Suprapubic skin (tissue), 3 donors: ENCODE measurements around the gene MOCS2.

ENCODE experiments used
- CTCF ChIP-seq, 2 donors: fragments of 200-600 bp in 1 of 2; fragments of 450-650 bp in 1 of 2; sonication (generic) in 1 of 2; IDR thresholded peaks; one replicate each; pipeline ENCODE4 v1.5.1; 2016 to 2019; ENCODE audit warnings: antibody characterized with exemption in 2 of 2, mild to moderate bottlenecking in 1 of 2, moderate library complexity in 1 of 2
- POLR2AphosphoS5 ChIP-seq, 3 donors: sonication (generic); formaldehyde crosslinking; IDR thresholded peaks; one replicate each; pipeline ENCODE4 v1.6.1; 2017; ENCODE audit warnings: antibody characterized with exemption in 3 of 3

GRCh38 chr5:53110156-53110555 is 599 bp upstream of the MOCS2 start:
- no peak for TF ChIP-seq CTCF (IDR thresholded peaks at IDR 0.05)
- TF ChIP-seq POLR2AphosphoS5 (IDR thresholded peaks at IDR 0.05) = no peak
